HepG2 (cell line): ENCODE results near the gene PRSS53. TPM values are rescaled to one million over a fixed set of nuclear protein-coding genes. Genes with fewer than 3 reads are reported as not detected.

ENCODE experiments used
- DZIP1 ChIP-seq: sonication (generic); formaldehyde crosslinking; IDR thresholded peaks from 2 replicates; pipeline ENCODE4 v1.5.0; 2020; ENCODE audit warnings: mild to moderate bottlenecking, missing genetic modification reagents
- FOXJ3 ChIP-seq: sonication (generic); formaldehyde crosslinking; IDR thresholded peaks from 2 replicates; pipeline ENCODE4 v1.4.0; 2020; ENCODE audit warnings: missing genetic modification reagents, mild to moderate bottlenecking, borderline replicate concordance
- HOXA9 ChIP-seq: sonication (generic); formaldehyde crosslinking; IDR thresholded peaks from 2 replicates; pipeline ENCODE4 v1.8.1; 2022; ENCODE audit warnings: missing genetic modification reagents, mild to moderate bottlenecking, moderate library complexity, borderline replicate concordance
- KAT2B ChIP-seq: fragments of 150-350 bp; IDR thresholded peaks from 2 replicates; pipeline ENCODE4 v1.6.1; 2014; ENCODE audit warnings: low read depth, low read length, borderline replicate concordance
- MAX ChIP-seq: IDR thresholded peaks from 2 replicates; pipeline ENCODE4 v1.6.1; 2012; ENCODE audit warnings: inconsistent platforms
- MNT ChIP-seq: fragments of 450-650 bp; IDR thresholded peaks from 2 replicates; pipeline ENCODE4 v1.6.1; 2016
- MXD3 ChIP-seq: IDR thresholded peaks from 2 replicates; pipeline ENCODE4 v1.6.1; 2016; ENCODE audit warnings: mild to moderate bottlenecking, missing biosample characterization, missing genetic modification reagents
- RARA ChIP-seq: IDR thresholded peaks from 2 replicates; pipeline ENCODE4 v1.6.1; 2016; ENCODE audit warnings: missing genetic modification reagents, missing compliant biosample characterization
- ZBTB14 ChIP-seq: sonication (generic); formaldehyde crosslinking; IDR thresholded peaks from 2 replicates; pipeline ENCODE4 v1.4.0; 2020; ENCODE audit warnings: missing genetic modification reagents
- ZBTB26 ChIP-seq: IDR thresholded peaks from 2 replicates; pipeline ENCODE4 v1.6.1; 2016; ENCODE audit warnings: missing compliant biosample characterization, missing genetic modification reagents, borderline replicate concordance
- ZBTB34 ChIP-seq: sonication (generic); formaldehyde crosslinking; IDR thresholded peaks from 2 replicates; pipeline ENCODE4 v1.8.0; 2022; ENCODE audit warnings: mild to moderate bottlenecking, missing genetic modification reagents
- ZNF33B ChIP-seq: sonication (generic); formaldehyde crosslinking; IDR thresholded peaks from 2 replicates; pipeline ENCODE4 v1.5.1; 2020; ENCODE audit warnings: mild to moderate bottlenecking, missing genetic modification reagents
- ZNF468 ChIP-seq: sonication (generic); formaldehyde crosslinking; IDR thresholded peaks from 2 replicates; pipeline ENCODE4 v1.8.0; 2022; ENCODE audit warnings: mild to moderate bottlenecking, moderate library complexity, missing genetic modification reagents
- ZNF609 ChIP-seq: sonication (generic); formaldehyde crosslinking; IDR thresholded peaks from 2 replicates; pipeline ENCODE4 v1.4.0; 2020; ENCODE audit warnings: mild to moderate bottlenecking, missing genetic modification reagents, borderline replicate concordance
- ZNF740 ChIP-seq: sonication (generic); formaldehyde crosslinking; IDR thresholded peaks from 2 replicates; pipeline ENCODE4 v1.4.0; 2020; ENCODE audit warnings: missing genetic modification reagents
- polyA plus RNA-seq, 8 experiments: library from polyadenylated mRNA; depleted of rRNA in 3 of 8; stranded (reverse) in 7 of 8; unstranded in 1 of 8; fragments of >200 nt; fragmentation: Illumina TruSeq in 4 of 8; extraction: Trizol in 4 of 8; gene quantifications; 2 replicates each; pipeline versions ENCODE4 v1.2.1 to v1.2.3, GENCODE V29; 2011 to 2016; ENCODE audit warnings: low read depth in 4 of 8, missing spikeins in 1 of 8, mixed read lengths in 1 of 8; ENCODE audit not compliant: insufficient read depth in 1 of 8
- total RNA-seq, 5 experiments: library from RNA; depleted of rRNA; stranded (reverse); fragments of >200 nt; fragmentation: Illumina TruSeq; extraction: Trizol; gene quantifications; 2 replicates each; pipeline ENCODE4 v1.2.3, GENCODE V29; 2016; ENCODE audit warnings: low read depth in 1 of 5

The PRSS53 gene
- total and polyA plus RNA-seq, 2 of the 13 experiments (the other 11 are each of a cell fraction or from before 2014, with no cell fraction given): 2.2 to 7.4 TPM

GRCh38 chr16:31094088-31094423, 5.3 kb upstream of the PRSS53 start (continued):
- 0 out of 2 replicates have a peak, but pooled peaks have one; percentile 30 for TF ChIP-seq ZNF740 (CRISPR knock-in tag)
- no peak for TF ChIP-seq MNT
- no peak for TF ChIP-seq KAT2B
- no peak for TF ChIP-seq MAX
- TF ChIP-seq ZNF33B (CRISPR knock-in tag): no peak; the same call in 1 of the 2 replicates
- TF ChIP-seq ZBTB26 (CRISPR knock-in tag): no peak
- TF ChIP-seq FOXJ3 (CRISPR knock-in tag): no peak
- TF ChIP-seq HOXA9 (CRISPR knock-in tag): no peak
- TF ChIP-seq ZBTB34 (CRISPR knock-in tag): no peak
- peak; percentile 18; the same call in 1 of the 2 replicates for TF ChIP-seq ZNF609 (CRISPR knock-in tag)
- no peak for TF ChIP-seq ZNF468 (CRISPR knock-in tag)
- no peak; the same call in 1 of the 2 replicates for TF ChIP-seq MXD3
- TF ChIP-seq DZIP1 (CRISPR knock-in tag): no peak
- TF ChIP-seq RARA (CRISPR knock-in tag): no peak
- TF ChIP-seq ZBTB14: no peak
